Adipocyte (in vitro differentiated cells): ENCODE data around the gene SIM1.

Experiments used
- DNase-seq: peaks from one replicate; pipeline ENCODE4 v3.0.0-alpha.2; 2015; ENCODE audit warnings: low read depth
- H3K27me3 ChIP-seq: replicated peaks from 2 replicates; pipeline ENCODE4 v1.7.0; 2013; ENCODE audit warnings: mild to moderate bottlenecking, low read length, moderate library complexity; ENCODE audit not compliant: control insufficient read depth, insufficient read depth
- H3K36me3 ChIP-seq: 2 replicates; pipeline ENCODE4 v1.7.0; 2013; ENCODE audit warnings: low read length, mild to moderate bottlenecking, moderate library complexity; ENCODE audit not compliant: control insufficient read depth, insufficient read depth, severe bottlenecking
- H3K4me1 ChIP-seq: 2 replicates; pipeline ENCODE4 v1.7.0; 2013; ENCODE audit warnings: mild to moderate bottlenecking, low read length, moderate library complexity; ENCODE audit not compliant: control insufficient read depth, insufficient read depth
- H3K4me3 ChIP-seq: 2 replicates; pipeline ENCODE4 v1.7.0; 2013; ENCODE audit warnings: mild to moderate bottlenecking, low read length, moderate library complexity
- H3K9ac ChIP-seq: 2 replicates; pipeline ENCODE4 v1.7.0; 2013; ENCODE audit warnings: mild to moderate bottlenecking, low read length, moderate library complexity
- H3K9me3 ChIP-seq: 2 replicates; pipeline ENCODE4 v1.7.0; 2013; ENCODE audit warnings: mild to moderate bottlenecking, low read length, moderate library complexity; ENCODE audit not compliant: control insufficient read depth

Gene SIM1

DNA sequence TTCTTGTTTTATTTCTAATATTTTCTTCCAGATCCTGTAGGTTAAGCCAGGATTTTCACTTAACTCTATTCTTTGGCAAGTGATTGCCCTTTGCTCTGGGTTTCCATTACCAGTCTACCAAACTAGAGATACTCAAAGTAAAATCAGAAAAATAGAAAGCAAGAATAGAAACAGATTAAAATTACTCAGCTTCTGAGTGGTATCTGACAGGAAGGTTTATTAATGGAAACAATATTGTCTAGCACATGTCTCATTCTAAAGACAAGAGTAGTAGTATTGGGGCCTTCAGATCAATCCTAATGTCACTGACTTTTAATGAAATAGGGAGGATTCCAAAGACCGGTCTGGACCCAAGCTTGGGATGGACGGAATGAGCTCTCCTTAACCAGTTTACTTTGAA lies 72.3 kb downstream of the SIM1 start:
- Histone ChIP-seq H3K27me3 (no peaks in the 10 kb centered on the region), H3K4me1 (no peaks in the 10 kb centered on the region), H3K9ac (no peak overlapping the region), H3K9me3 (no peaks in the 10 kb centered on the region), H3K4me3 (no peak overlapping the region), H3K36me3 (peaks cover 33% of the 10 kb centered on the region)
- DNase-seq = no peak

DNA sequence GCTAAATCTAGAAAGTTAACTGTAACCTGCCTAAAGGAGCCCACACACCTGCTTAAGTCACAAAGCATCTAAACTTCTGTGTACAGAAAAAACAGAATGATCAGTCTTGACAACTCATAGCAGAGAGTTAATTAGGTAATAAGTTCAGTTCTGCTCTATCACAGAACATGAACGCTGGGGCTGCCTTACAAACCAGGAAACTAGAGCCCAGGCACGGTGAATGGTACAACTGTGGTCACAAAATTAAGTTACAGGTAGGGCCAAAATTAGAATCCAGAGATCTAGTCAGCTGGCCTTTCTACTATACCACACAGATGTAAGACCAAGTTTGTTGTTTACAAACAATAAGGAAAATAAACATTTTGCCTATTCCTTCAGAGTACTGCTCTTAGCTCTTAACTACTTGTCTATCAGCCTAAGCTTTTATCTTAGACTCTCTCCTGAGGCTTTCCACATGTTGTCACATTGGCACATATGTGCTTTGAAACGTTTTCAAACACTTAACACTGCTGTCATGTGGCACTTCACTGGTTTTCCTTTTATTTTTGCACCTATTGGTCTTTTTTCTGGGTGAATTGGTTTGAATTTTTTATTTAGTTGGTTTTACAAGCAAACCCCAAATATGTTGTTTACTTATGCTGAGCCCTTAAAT lies 75.7 kb downstream of the SIM1 start:
- no peak overlapping the region for H3K9ac ChIP-seq
- DNase-seq = no peak
- H3K9me3 ChIP-seq = no peaks in the 10 kb centered on the region
- H3K36me3 ChIP-seq = peaks cover 33% of the 10 kb centered on the region
- no peak overlapping the region for H3K4me3 ChIP-seq
- no peaks in the 10 kb centered on the region for H3K4me1 ChIP-seq
- no peaks in the 10 kb centered on the region for H3K27me3 ChIP-seq

DNA sequence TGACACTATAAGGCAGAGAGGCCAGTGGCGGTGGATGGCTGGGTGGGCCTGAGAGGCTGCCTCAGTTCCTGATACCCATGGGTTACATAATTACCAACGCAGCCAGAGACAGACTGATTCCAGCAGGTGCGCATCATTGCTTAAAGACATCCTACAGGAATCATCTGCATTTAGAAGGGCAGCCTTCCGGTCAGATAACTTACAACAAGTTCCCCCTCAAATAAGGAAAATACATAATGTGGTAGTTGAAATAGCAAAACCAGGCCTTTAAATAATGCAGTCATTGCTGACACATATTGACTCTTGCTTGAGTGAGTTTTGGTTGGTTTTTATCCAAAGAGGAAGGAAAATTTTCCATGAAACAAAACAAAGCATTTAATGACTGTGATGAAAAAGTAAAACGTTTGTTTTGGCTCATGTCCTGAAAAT lies 81.9 kb downstream of the SIM1 start:
- H3K9ac ChIP-seq = no peak overlapping the region
- H3K4me3 ChIP-seq = no peak overlapping the region
- no peaks in the 10 kb centered on the region for H3K36me3 ChIP-seq
- H3K9me3 ChIP-seq = no peaks in the 10 kb centered on the region
- DNase-seq = no peak
- H3K4me1 ChIP-seq = peaks cover 30% of the 10 kb centered on the region
- no peaks in the 10 kb centered on the region for H3K27me3 ChIP-seq

DNA sequence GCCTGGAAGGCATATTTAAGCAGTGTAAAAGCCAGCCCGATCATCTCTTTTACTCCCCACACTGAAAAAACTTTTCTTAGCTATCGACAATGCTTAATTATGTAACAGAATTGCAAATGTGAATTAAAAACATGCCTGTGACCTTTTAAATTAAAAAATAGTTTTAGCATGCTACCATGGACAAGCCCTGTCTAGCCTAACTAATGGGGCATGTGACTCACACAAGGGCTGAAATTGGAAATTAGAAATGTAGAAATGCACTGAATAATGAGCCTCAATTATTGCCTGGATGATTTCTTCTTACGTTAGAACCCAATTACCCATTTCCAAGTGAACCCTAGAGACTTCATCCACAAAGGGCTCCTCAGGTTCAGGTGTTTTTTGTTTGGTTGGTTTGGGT lies 82.7 kb downstream of the SIM1 start:
- no peaks in the 10 kb centered on the region for H3K9me3 ChIP-seq
- peaks cover 30% of the 10 kb centered on the region for H3K4me1 ChIP-seq
- no peaks in the 10 kb centered on the region for H3K36me3 ChIP-seq
- no peak overlapping the region for H3K4me3 ChIP-seq
- H3K9ac ChIP-seq = no peak overlapping the region
- DNase-seq = peak; percentile 10
- no peaks in the 10 kb centered on the region for H3K27me3 ChIP-seq

DNA sequence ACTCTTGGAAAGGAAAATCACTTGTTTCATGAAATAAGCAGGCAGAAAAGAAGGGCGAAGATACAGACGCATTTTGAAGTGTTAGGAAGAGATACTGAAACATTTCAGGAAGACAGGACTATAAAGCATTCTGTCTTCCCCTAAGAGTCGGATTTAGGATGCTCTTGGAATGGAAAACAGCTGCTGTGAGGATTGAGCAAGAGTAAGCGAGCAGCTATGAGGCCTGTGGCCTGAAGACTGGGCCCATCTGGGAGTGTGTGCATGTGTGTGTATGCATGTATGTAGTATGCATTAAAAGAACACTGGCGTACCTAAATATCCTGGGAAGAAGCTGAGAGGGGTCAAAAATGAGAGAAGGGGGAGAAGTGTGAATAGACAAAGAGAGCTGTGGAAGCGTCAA lies 83.6 kb downstream of the SIM1 start:
- Histone ChIP-seq H3K4me1 (peaks cover 30% of the 10 kb centered on the region), H3K27me3 (no peaks in the 10 kb centered on the region), H3K36me3 (no peaks in the 10 kb centered on the region), H3K9ac (no peak overlapping the region), H3K4me3 (no peak overlapping the region), H3K9me3 (no peaks in the 10 kb centered on the region)
- peak; percentile 36 for DNase-seq

DNA sequence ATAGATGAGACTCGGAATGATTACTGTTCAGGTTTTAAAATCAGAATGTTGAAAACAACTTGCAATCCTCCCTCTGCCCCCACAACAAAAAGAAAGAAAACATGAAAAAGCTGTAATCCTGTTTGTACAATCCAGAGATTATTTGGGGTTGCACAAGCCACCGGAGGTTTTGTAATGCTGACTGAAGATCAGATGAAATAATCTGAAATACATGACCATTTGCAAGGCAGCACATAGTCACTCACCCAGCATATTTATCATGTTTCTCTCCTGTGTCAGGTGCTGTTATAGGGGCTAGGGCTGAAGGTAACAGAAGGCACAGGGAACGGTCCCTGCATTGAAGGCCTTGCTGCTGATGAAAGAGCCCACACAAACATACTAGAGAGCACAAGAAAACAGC lies 85.3 kb downstream of the SIM1 start:
- Histone ChIP-seq H3K36me3 (no peaks in the 10 kb centered on the region), H3K4me3 (no peak overlapping the region), H3K4me1 (peaks cover 30% of the 10 kb centered on the region), H3K9ac (no peak overlapping the region), H3K9me3 (no peaks in the 10 kb centered on the region), H3K27me3 (no peaks in the 10 kb centered on the region)
- no peak for DNase-seq

DNA sequence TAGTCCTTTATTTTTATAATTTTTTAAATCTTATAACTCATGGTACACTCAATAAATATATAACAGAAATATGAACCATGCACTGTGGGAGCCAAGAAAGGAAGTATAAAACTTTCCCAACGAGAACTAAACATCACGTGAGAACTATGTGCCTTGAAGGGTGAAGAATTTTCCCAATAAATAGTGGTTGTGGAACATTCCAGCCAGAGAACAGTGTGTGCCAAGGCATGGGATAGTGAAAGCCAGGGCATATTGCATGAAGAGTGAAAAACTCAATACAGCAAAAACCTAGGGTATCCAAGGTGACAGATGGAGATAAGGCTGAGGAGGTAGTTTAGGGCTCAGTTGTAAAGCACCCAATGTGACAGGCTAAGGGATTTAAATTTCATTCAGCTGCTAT lies 86.1 kb downstream of the SIM1 start:
- Histone ChIP-seq H3K4me1 (peaks cover 30% of the 10 kb centered on the region), H3K9me3 (no peaks in the 10 kb centered on the region), H3K4me3 (no peak overlapping the region), H3K9ac (peak overlapping the region; percentile 12), H3K36me3 (no peaks in the 10 kb centered on the region), H3K27me3 (no peaks in the 10 kb centered on the region)
- no peak for DNase-seq

DNA sequence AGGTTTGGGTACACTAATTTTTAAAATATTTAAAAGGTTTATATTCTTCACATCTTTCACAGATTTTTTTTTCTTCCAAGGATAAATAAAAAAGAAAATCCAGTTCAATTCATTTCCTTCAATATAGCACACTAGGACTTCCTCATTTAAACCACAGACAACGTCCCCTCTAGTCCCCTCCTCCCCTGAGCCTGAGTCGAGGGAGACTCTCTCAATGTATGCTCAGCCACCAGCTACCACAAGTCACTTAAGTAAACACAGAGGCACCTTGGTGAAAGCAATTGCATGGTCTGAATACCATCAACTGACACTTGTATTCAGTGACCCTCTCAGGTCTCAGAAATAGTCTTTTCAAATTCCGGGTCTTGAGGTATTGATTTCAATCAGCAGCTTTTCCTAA lies 88.6 kb downstream of the SIM1 start:
- H3K4me1 ChIP-seq = peaks cover 19% of the 10 kb centered on the region
- DNase-seq = no peak
- no peaks in the 10 kb centered on the region for H3K27me3 ChIP-seq
- no peaks in the 10 kb centered on the region for H3K36me3 ChIP-seq
- no peaks in the 10 kb centered on the region for H3K9me3 ChIP-seq
- H3K9ac ChIP-seq = no peak overlapping the region
- H3K4me3 ChIP-seq = no peak overlapping the region

DNA sequence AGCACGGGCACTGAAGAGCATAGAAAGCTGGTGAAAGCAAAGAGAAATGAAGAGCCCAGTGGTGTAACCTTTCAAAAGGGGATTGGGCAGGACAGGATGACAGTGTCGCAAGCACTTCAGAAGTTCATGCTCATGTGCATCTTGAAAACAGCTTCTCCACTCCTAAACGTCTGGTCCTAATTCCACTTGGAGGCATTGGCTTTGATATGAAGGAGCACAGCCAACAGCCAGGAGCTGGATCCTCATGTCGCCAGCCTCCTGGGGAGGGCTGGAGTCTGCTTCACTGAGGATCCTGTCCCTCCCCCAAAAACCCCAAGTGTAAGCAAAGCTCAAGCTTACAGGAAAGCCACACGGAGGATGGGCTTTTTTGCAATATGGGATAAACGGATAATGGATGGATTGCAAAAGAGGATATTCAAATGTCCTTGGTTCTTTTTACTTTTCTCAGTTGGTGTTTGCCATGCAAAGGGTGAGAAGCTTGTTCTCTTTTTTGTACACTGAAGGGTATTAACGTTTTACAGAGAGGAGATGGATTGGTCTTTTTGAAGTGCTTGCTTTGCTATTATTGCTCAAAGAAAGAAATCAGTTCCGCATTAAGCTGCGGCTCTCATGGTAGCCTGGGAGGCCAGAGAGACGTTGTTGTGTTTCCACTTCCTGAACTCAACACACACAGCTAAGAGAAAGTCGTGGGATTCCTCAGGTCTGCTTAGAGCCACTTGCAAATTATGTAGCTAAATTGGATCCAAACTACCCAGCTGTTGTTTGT lies 92.2 kb downstream of the SIM1 start:
- H3K9ac ChIP-seq = no peak overlapping the region

DNA sequence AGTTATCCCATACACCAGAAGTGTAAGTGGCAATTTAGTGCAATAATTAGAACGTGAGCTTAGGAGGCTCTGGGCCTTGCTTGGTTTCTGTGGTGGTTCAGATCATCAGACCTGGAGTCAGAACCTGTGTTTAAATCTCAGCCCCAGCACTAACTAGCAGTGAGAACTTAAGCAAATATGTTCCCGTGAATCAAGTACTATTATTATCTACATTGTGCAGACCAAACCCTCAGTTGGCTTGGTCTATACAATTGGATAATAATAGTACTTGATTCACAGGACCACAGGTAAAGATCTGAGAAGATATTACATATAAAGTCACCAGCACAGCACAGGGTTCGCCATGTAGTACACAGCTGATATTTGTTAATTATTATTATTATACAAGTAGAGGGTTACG lies 93.1 kb downstream of the SIM1 start:
- Histone ChIP-seq H3K9me3 (no peaks in the 10 kb centered on the region), H3K4me1 (peaks cover 2% of the 10 kb centered on the region), H3K4me3 (no peak overlapping the region), H3K36me3 (no peaks in the 10 kb centered on the region), H3K27me3 (no peaks in the 10 kb centered on the region), H3K9ac (no peak overlapping the region)
- no peak for DNase-seq

More for the DNA sequence above, 92.2 kb downstream of the SIM1 start:
- Histone ChIP-seq H3K27me3 (no peaks in the 10 kb centered on the region), H3K4me1 (no peaks in the 10 kb centered on the region), H3K36me3 (no peaks in the 10 kb centered on the region), H3K9me3 (no peaks in the 10 kb centered on the region), H3K4me3 (no peak overlapping the region)
- no peak for DNase-seq

DNA sequence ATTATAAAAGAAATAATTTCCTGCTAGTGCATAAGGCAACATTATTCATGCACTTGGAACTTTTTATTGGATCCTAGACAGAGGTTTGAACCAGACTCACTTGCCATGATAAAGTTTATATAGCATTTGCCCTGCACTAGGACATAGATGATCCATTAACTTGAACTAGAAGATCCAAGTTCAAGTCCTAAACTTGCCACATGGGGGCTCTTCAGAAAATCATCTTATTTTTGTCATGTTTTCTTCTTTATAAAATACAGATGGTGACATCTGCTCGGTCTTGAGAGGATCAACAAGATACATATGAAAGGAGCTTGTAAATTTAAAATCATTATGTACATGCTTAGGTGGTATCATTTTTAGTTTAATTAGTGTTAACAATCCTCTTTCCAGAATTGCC lies 94.5 kb downstream of the SIM1 start:
- Histone ChIP-seq H3K9me3 (no peaks in the 10 kb centered on the region), H3K27me3 (no peaks in the 10 kb centered on the region), H3K36me3 (no peaks in the 10 kb centered on the region), H3K9ac (no peak overlapping the region), H3K4me3 (no peak overlapping the region), H3K4me1 (peaks cover 8% of the 10 kb centered on the region)
- no peak for DNase-seq
